Endodermal cell (in vitro differentiated cells): ENCODE measurements around the gene NFATC1. TPM values are rescaled to one million over a fixed set of nuclear protein-coding genes. Genes with fewer than 3 reads are reported as not detected.

Source experiments
- DNase-seq: peaks from one replicate; pipeline ENCODE4 v3.0.0-alpha.2; 2017
- H3K27ac ChIP-seq: 2 replicates; pipeline ENCODE4 v1.5.1; 2013; ENCODE audit warnings: mild to moderate bottlenecking, low read depth, low read length, moderate library complexity
- H3K27me3 ChIP-seq: 2 replicates; pipeline ENCODE4 v1.6.1; 2013; ENCODE audit warnings: mild to moderate bottlenecking, low read length, moderate library complexity; ENCODE audit not compliant: insufficient read depth, control insufficient read depth, poor library complexity, severe bottlenecking
- H3K36me3 ChIP-seq: 2 replicates; pipeline ENCODE4 v1.7.0; 2013; ENCODE audit warnings: mild to moderate bottlenecking, low read length, moderate library complexity; ENCODE audit not compliant: control insufficient read depth, insufficient read depth
- H3K4me1 ChIP-seq: one replicate; pipeline ENCODE4 v1.7.0; 2013; ENCODE audit warnings: low read length; ENCODE audit not compliant: control insufficient read depth, insufficient read depth
- H3K4me3 ChIP-seq: 2 replicates; pipeline ENCODE4 v1.5.1; 2013; ENCODE audit warnings: mild to moderate bottlenecking, low read length, moderate library complexity
- H3K9ac ChIP-seq: 2 replicates; pipeline ENCODE4 v1.6.1; 2013; ENCODE audit warnings: mild to moderate bottlenecking, low read length, moderate library complexity; ENCODE audit not compliant: poor library complexity, severe bottlenecking; ENCODE audit errors: extremely low read depth
- H3K9me3 ChIP-seq: 2 replicates; pipeline ENCODE4 v1.6.1; 2013; ENCODE audit warnings: mild to moderate bottlenecking, low read length, moderate library complexity; ENCODE audit not compliant: control insufficient read depth
- H3K27ac Mint-ChIP-seq: 2 replicates; pipeline ENCODE4 v1.8.0; 2020; ENCODE audit warnings: mixed read lengths
- H3K27me3 Mint-ChIP-seq: 2 replicates; pipeline ENCODE4 v1.8.0; 2021; ENCODE audit warnings: mild to moderate bottlenecking, mixed read lengths; ENCODE audit not compliant: insufficient read depth
- H3K36me3 Mint-ChIP-seq: 2 replicates; pipeline ENCODE4 v1.8.0; 2020; ENCODE audit warnings: low read depth, mixed read lengths
- H3K4me1 Mint-ChIP-seq: 2 replicates; pipeline ENCODE4 v1.8.0; 2020; ENCODE audit warnings: mixed read lengths
- H3K4me3 Mint-ChIP-seq: 2 replicates; pipeline ENCODE4 v1.8.0; 2020; ENCODE audit warnings: mild to moderate bottlenecking, moderate library complexity, mixed read lengths
- H3K9me3 Mint-ChIP-seq: 2 replicates; pipeline ENCODE4 v1.8.0; 2020; ENCODE audit warnings: mild to moderate bottlenecking, mixed read lengths
- CTCF ChIP-seq: fragments of 200-600 bp; sonication (generic); conservative IDR thresholded peaks from 2 replicates; pipeline ENCODE4 v1.5.0; 2021; ENCODE audit warnings: antibody characterized with exemption, mild to moderate bottlenecking
- WGBS, 2 experiments: methylation state at CpG; one replicate each; pipeline versions ENCODE4 v1.1.5 to v1.1.7; 2013; ENCODE audit warnings: missing lambda C conversion rate in 2 of 2, mixed read lengths in 1 of 2; ENCODE audit not compliant: insufficient coverage in 1 of 2, insufficient read length in 1 of 2; 5-methylcytosine and 5-hydroxymethylcytosine counted together
- total RNA-seq, 2 donors: library from RNA; stranded (reverse); fragmentation: NEBNext Ultra II Directional in 1 of 2; extraction: Animal tissue kit (Norgen Biotek cat#: 25700) in 1 of 2; gene quantifications; 2 replicates in 1 of 2; 3 replicates in 1 of 2; pipeline ENCODE4 v1.2.1, GENCODE V29; 2021

The NFATC1 gene
- total RNA-seq, 2 donors from 2014 or later, result 23.4 to 32.5 TPM

GRCh38 chr18:79405019-79405780 lies 9.5 kb downstream of the NFATC1 start:
- Histone ChIP-seq H3K9me3 (no peaks in the 10 kb centered on the region), H3K36me3 (no peaks in the 10 kb centered on the region), H3K27ac (no peak overlapping the region), H3K4me3 (no peak overlapping the region), H3K4me1 (no peaks in the 10 kb centered on the region), H3K9ac (no peak overlapping the region), H3K27me3 (no peaks in the 10 kb centered on the region)
- WGBS, 2 experiments, result 91 to 96% methylated on average over 18 to 23 of the region's 23 CpGs
- no peak overlapping the region for H3K27ac Mint-ChIP-seq
- H3K9me3 Mint-ChIP-seq, result no peaks in the 10 kb centered on the region
- no peak for DNase-seq
- H3K4me1 Mint-ChIP-seq, result peaks cover 14% of the 10 kb centered on the region
- TF ChIP-seq CTCF, result no peak
- no peaks in the 10 kb centered on the region for H3K27me3 Mint-ChIP-seq
- H3K4me3 Mint-ChIP-seq, result no peak overlapping the region
- H3K36me3 Mint-ChIP-seq, result peaks cover 15% of the 10 kb centered on the region

- TF ChIP-seq CTCF, result no peak
- no peak overlapping the region for H3K9ac ChIP-seq
- no peak overlapping the region for H3K4me3 Mint-ChIP-seq
- no peaks in the 10 kb centered on the region for H3K27me3 ChIP-seq
- H3K4me1 Mint-ChIP-seq, result peaks cover 14% of the 10 kb centered on the region
- H3K36me3 ChIP-seq, result no peaks in the 10 kb centered on the region
- no peak for DNase-seq
- no peak overlapping the region for H3K27ac ChIP-seq
- H3K9me3 Mint-ChIP-seq, result no peaks in the 10 kb centered on the region
- H3K4me1 ChIP-seq, result no peaks in the 10 kb centered on the region
- no peaks in the 10 kb centered on the region for H3K27me3 Mint-ChIP-seq
- no peak overlapping the region for H3K4me3 ChIP-seq
- WGBS, 2 experiments, result 96% methylated on average over 19 to 27 of the region's 27 CpGs
- no peaks in the 10 kb centered on the region for H3K9me3 ChIP-seq
- H3K36me3 Mint-ChIP-seq, result peaks cover 22% of the 10 kb centered on the region
- peak overlapping the region; percentile 56 for H3K27ac Mint-ChIP-seq
Measured at GRCh38 chr18:79405781-79406575, 10.2 kb downstream of the NFATC1 start.

GRCh38 chr18:79406708-79407107 lies 11.0 kb downstream of the NFATC1 start:
- H3K9ac ChIP-seq, result no peak overlapping the region
- peaks cover 16% of the 10 kb centered on the region for H3K4me1 Mint-ChIP-seq
- no peaks in the 10 kb centered on the region for H3K27me3 Mint-ChIP-seq
- H3K4me1 ChIP-seq, result no peaks in the 10 kb centered on the region
- no peak overlapping the region for H3K4me3 Mint-ChIP-seq
- DNase-seq, result no peak
- no peaks in the 10 kb centered on the region for H3K36me3 ChIP-seq
- H3K27ac Mint-ChIP-seq, result no peak overlapping the region
- H3K27me3 ChIP-seq, result no peaks in the 10 kb centered on the region
- no peaks in the 10 kb centered on the region for H3K9me3 Mint-ChIP-seq
- peaks cover 26% of the 10 kb centered on the region for H3K36me3 Mint-ChIP-seq
- TF ChIP-seq CTCF, result no peak
- WGBS, 2 experiments, result 97% methylated on average over 23 to 30 of the region's 30 CpGs
- H3K9me3 ChIP-seq, result no peaks in the 10 kb centered on the region
- no peak overlapping the region for H3K4me3 ChIP-seq
- no peak overlapping the region for H3K27ac ChIP-seq
